Osteoblast (primary cell): Measurements from ENCODE around the gene BARHL1. TPM values are rescaled to one million over a fixed set of nuclear protein-coding genes. Genes with fewer than 3 reads are reported as not detected.
"Not testable (repeated sequence)": the region's sequence is repeated elsewhere in the genome, so short reads cannot be mapped to it uniquely, and the experiment has no call there.

ENCODE experiments used
- DNase-seq: peaks from one replicate; pipeline ENCODE4 v3.0.0; 2011; ENCODE audit warnings: low spot score, mixed read lengths; ENCODE audit not compliant: insufficient read length; ENCODE audit errors: missing footprints
- H2AFZ ChIP-seq: 2 replicates; pipeline ENCODE4 v1.6.0; 2011; ENCODE audit warnings: mild to moderate bottlenecking, low read length
- H3K27ac ChIP-seq: 2 replicates; pipeline ENCODE4 v1.5.1; 2011; ENCODE audit warnings: mild to moderate bottlenecking, low read depth, low read length, moderate library complexity
- H3K27me3 ChIP-seq: 2 replicates; pipeline ENCODE4 v1.6.0; 2012; ENCODE audit warnings: mild to moderate bottlenecking, control low read depth, inconsistent platforms, low read length, moderate library complexity; ENCODE audit not compliant: insufficient read depth
- H3K36me3 ChIP-seq: 2 replicates; pipeline ENCODE4 v1.5.1; 2011; ENCODE audit warnings: mild to moderate bottlenecking, low read length, control low read depth, moderate library complexity; ENCODE audit not compliant: insufficient read depth
- H3K4me1 ChIP-seq: 2 replicates; pipeline ENCODE4 v1.5.1; 2011; ENCODE audit warnings: mild to moderate bottlenecking, low read length, control low read depth, moderate library complexity; ENCODE audit not compliant: insufficient read depth
- H3K4me2 ChIP-seq: 2 replicates; pipeline ENCODE4 v1.6.0; 2011; ENCODE audit warnings: mild to moderate bottlenecking, low read length; ENCODE audit not compliant: insufficient read depth
- H3K4me3 ChIP-seq: fragments of 200-600 bp; sonication (generic); 3 replicates; pipeline ENCODE4 v1.5.1; 2012; ENCODE audit warnings: mild to moderate bottlenecking, low read length, inconsistent platforms; ENCODE audit not compliant: insufficient read depth
- H3K79me2 ChIP-seq: 2 replicates; pipeline ENCODE4 v1.6.0; 2012; ENCODE audit warnings: mild to moderate bottlenecking, low read length, control low read depth, inconsistent platforms; ENCODE audit not compliant: insufficient read depth
- H3K9me3 ChIP-seq: 2 replicates; pipeline ENCODE4 v1.5.1; 2011; ENCODE audit warnings: low read depth, low read length, control low read depth
- H4K20me1 ChIP-seq: 2 replicates; pipeline ENCODE4 v1.6.0; 2012; ENCODE audit warnings: mild to moderate bottlenecking, low read length, control low read depth; ENCODE audit not compliant: insufficient read depth
- total RNA-seq: library from RNA; depleted of rRNA; stranded (reverse); fragments of >200 nt; gene quantifications from 2 replicates; pipeline ENCODE4 v1.2.3, GENCODE V29; 2012
- TF ChIP-seq, protein P1 (sequence below): IDR thresholded peaks from 2 replicates; pipeline ENCODE4 v1.5.1; 2011; ENCODE audit warnings: mild to moderate bottlenecking, low read depth, low read length, moderate library complexity; ENCODE audit errors: extremely low read depth

The BARHL1 gene
- total RNA-seq, 1 donor: not detected

DNA sequence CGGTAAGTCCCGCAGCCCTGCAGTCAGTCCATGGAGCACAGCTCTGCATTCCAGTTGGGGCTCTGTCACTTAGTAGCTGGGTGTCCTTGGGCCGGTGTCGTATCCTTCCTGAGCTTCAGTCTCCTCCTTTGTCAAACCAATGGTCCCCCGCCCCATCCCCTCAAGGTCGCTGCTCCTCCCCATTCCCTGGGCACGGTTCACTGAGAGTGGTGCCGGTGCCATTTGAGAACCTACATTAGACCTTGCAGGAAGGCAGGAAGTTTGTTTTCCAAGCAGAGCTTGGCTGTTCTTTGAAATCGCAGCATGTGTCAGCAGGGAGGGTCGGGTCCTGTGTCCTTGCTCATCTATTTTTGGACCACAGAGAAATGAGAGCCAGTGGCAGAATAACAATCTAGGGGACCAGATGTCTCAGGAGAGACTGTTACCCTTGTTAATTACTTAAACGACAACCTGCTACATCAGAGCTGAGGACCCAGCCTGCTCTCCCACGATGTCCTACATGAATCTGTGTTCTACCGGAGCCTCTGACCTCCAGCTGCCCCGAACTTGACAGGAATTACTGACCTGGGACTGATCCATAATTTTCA lies 21.7 kb upstream of the BARHL1 start:
- H4K20me1 ChIP-seq: no peaks in the 10 kb centered on the region
- H3K36me3 ChIP-seq: no peaks in the 10 kb centered on the region
- TF ChIP-seq, protein P1, sequence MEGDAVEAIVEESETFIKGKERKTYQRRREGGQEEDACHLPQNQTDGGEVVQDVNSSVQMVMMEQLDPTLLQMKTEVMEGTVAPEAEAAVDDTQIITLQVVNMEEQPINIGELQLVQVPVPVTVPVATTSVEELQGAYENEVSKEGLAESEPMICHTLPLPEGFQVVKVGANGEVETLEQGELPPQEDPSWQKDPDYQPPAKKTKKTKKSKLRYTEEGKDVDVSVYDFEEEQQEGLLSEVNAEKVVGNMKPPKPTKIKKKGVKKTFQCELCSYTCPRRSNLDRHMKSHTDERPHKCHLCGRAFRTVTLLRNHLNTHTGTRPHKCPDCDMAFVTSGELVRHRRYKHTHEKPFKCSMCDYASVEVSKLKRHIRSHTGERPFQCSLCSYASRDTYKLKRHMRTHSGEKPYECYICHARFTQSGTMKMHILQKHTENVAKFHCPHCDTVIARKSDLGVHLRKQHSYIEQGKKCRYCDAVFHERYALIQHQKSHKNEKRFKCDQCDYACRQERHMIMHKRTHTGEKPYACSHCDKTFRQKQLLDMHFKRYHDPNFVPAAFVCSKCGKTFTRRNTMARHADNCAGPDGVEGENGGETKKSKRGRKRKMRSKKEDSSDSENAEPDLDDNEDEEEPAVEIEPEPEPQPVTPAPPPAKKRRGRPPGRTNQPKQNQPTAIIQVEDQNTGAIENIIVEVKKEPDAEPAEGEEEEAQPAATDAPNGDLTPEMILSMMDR: no peak
- H3K4me1 ChIP-seq: no peaks in the 10 kb centered on the region
- H3K27ac ChIP-seq: no peak overlapping the region
- no peak overlapping the region for H3K4me2 ChIP-seq
- H2AFZ ChIP-seq: no peak overlapping the region
- no peaks in the 10 kb centered on the region for H3K79me2 ChIP-seq
- H3K4me3 ChIP-seq: no peak overlapping the region
- DNase-seq: peak; percentile 48
- H3K9me3 ChIP-seq: no peaks in the 10 kb centered on the region
- peaks cover 57% of the 10 kb centered on the region for H3K27me3 ChIP-seq

DNA sequence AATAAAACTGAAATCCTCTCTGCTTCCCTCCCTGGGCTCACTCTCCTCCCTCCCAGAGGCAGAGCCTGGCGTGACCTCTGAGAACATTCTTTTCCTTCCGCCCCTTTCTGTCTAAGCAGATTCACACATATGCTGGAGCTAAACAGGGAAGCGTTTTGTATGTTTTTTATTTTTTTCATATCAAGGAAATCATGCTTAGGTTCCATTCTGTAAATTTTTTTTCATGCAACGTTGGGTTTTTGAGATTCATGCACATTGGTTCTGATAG lies 20.2 kb upstream of the BARHL1 start:
- Histone ChIP-seq H4K20me1 (no peaks in the 10 kb centered on the region), H3K27me3 (peaks cover 43% of the 10 kb centered on the region), H2AFZ (no peak overlapping the region), H3K36me3 (no peaks in the 10 kb centered on the region), H3K79me2 (no peaks in the 10 kb centered on the region), H3K4me1 (no peaks in the 10 kb centered on the region), H3K4me2 (no peak overlapping the region), H3K4me3 (no peak overlapping the region), H3K9me3 (no peaks in the 10 kb centered on the region), H3K27ac (no peak overlapping the region)
- DNase-seq: no peak
- TF ChIP-seq, protein P1: no peak

DNA sequence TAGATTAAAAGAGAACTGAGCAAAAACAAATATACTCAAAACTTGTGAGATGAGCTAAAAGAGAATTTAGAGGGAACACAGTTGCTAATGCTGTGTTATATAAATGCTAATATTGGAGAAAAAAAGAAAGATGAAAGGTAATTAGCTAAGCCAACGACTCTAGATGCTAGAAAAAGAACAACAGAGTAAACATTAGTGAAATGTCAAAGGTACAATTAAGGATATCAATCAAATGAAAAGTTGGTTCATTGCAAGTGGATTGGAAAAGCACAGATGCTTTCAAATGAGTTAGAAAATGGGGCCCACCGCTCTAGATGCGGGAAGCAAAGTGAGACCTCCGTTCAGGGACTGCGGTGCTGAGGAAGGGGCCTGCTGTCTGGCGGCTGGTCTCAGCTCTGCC lies 17.9 kb upstream of the BARHL1 start:
- no peak overlapping the region for H3K4me3 ChIP-seq
- no peak overlapping the region for H2AFZ ChIP-seq
- no peaks in the 10 kb centered on the region for H4K20me1 ChIP-seq
- peaks cover 37% of the 10 kb centered on the region for H3K27me3 ChIP-seq
- no peak for DNase-seq
- no peaks in the 10 kb centered on the region for H3K9me3 ChIP-seq
- no peaks in the 10 kb centered on the region for H3K79me2 ChIP-seq
- no peak overlapping the region for H3K27ac ChIP-seq
- TF ChIP-seq, protein P1: no peak
- H3K4me1 ChIP-seq: no peaks in the 10 kb centered on the region
- H3K36me3 ChIP-seq: no peaks in the 10 kb centered on the region
- H3K4me2 ChIP-seq: no peak overlapping the region

DNA sequence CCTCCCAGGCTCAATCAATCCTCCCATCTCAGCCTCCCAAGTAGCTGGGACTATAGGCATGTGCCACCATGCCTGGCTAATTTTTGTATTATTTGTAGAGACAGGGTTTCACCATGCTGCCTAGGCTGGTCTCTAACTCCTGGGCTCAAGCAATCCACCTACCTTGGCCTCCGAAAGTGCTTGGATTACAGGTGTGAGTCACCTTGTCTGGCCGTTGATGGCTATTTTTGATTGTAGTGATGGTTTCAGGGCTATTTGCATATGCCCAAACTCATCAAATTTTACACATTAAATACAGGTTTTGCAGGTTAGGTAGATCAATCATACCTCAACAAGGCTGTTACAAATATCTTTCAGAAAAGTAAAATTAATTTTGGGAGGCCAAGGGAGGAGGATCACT lies 13.6 kb upstream of the BARHL1 start:
- DNase-seq, H3K79me2 ChIP-seq, H3K4me2 ChIP-seq, H3K36me3 ChIP-seq, H3K4me3 ChIP-seq, H4K20me1 ChIP-seq, H2AFZ ChIP-seq, H3K4me1 ChIP-seq, H3K27ac ChIP-seq, H3K9me3 ChIP-seq: not testable (repeated sequence)
- H3K27me3 ChIP-seq: peaks cover 12% of the 10 kb centered on the region
